SK-N-DZ (cell line): ENCODE measurements around the gene TFPI2.

Source experiments
- DNase-seq: peaks from one replicate; pipeline ENCODE4 v3.0.0-alpha.2; 2015; ENCODE audit warnings: low spot score

Gene TFPI2

DNA sequence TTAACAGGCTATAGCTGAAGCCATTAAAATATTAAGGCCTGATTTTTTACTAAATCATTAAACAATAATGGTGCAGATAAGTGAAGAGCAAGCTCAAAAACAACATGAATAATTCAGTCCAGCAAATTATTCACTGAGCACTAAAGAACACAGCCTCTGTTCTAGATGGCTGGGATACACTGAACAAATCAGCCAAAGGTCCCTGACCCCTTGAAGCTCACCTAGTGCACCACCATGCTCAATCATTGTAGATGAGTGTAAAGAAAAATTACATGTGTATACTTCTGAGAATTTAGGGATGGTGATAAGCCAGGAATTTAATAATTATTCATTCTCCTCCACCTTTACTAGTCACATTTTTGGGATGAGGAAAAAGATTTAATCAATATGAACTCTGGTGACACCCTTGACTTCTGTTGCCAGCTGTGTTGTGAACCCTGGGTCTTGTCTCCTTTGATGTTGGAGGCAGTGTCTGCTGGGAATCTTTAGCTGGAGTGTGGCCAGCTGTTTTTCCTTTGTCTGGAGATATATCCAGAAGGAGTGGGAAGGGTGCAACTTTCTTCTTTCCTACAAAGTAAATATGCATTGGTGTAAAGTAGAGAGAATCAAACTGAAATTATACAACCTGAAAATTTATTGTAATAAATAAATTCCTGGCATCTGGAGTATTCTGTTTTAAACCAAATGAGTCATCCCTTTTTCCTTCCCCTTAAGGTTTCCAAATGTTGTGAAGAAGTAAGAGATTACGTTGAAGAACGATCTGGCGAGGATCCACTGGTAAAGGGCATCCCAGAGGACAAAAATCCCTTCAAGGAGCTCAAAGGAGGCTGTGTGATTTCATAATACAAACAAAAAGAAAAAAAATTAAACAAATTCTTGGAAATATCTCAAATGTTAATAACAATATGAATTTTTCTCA is 19.8 kb upstream of the TFPI2 start:
- DNase-seq, result no peak

DNA sequence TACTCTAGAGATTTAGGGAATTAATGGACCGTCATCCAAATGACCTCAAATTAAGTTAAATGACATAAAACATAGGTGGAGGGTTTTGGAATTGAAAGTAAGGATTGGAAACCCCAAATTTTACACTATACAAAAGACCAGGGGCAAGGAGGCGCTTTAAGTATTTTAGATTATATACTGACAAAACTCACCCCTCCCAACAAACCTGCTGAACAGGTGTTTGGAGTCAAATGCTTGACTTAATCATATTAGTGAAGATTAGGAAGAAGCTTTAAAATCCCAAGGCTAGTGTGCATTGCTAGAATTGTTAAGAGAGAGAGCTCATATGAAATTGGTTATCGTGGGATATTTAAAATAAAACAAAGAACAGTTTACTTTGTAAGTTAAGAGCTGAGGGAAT is 15.7 kb upstream of the TFPI2 start, which contains the start of gene GNGT1:
TSS of gene GNGT1 (plus strand) at position 301 of the 400 bp plus-strand sequence. CDS start 180 bp downstream, outside the sequence.
- no peak for DNase-seq

DNA sequence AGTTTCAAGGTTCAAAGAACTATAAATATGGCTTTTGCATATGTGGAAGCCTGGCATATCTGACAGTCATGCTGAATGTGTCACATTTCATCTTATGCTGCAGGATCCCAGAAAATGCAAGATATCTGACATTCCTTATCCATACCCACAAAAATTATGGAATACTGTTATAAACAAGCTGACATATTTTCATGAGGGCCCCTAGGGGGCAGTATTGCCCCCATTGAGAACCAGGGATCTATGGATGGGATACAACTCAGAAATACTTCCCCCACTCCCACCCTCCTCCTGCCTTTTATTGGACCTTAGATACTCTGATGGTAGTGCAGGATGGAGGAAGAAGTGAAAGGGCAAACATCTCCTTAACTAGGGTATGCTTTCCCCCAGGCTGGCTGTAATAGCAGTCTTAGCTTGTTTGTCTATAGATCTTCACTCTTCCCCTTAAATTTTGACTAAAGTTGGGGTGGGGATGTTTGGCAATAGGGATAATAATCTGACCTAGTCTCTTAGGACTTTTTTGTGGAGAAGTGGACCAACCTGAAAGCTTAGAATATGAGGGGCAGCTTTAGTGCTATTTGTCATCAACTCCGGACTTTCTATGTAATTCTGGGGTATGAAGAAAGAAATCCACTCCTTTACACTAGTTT is 12.3 kb upstream of the TFPI2 start:
- peak; percentile 28 for DNase-seq

DNA sequence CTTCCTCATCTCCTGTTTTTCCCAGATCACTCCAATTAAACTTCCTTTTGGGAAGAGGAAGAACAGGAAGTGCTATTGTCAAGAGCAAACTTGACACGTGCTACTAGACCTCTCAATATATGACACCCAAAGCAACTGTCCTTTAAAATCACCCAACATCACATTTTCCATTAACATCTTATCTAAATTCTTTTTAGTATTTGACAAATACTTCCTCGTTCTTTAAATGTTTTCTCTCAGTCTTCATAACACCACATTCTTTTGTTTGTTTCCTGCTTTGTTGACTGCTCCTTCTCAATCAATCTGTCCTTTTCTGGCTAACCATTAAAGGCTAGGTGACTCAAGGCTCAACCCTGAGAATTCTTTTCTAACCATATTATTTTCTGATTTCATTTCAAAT is 7.1 kb upstream of the TFPI2 start:
- no peak for DNase-seq

DNA sequence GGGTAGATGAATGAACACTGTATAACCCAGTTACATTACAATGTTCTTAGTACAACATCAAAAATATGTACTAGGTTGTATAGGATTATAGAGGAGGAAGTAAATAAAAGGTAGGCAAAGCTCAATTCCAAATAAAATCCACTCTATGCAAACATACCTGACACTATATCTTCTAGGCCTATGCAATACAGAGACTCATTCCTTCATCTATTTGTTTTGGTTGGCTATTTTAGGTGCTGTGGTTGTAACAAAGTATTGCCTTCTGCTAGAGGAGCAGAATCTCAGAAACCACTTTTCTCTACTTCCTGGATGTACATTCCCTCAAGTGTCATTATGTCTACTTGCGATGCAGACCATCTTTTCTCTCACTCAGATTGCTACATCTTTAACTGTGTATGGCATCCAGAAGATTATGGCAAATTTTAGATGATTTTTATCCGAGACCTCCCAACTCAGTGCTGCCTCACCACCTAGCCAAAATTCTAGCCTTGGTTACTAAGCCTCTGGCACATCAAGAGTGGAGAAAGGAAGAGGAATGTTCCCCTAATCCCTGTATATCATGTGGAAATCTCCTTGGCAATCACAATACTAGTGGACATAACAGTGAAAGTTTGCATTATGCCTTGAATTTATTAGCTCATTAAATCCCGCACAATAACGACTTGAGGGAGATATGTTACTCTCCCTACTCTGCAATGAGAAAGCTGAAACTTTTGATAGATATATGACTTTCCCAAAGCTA is 5.5 kb upstream of the TFPI2 start:
- no peak for DNase-seq

DNA sequence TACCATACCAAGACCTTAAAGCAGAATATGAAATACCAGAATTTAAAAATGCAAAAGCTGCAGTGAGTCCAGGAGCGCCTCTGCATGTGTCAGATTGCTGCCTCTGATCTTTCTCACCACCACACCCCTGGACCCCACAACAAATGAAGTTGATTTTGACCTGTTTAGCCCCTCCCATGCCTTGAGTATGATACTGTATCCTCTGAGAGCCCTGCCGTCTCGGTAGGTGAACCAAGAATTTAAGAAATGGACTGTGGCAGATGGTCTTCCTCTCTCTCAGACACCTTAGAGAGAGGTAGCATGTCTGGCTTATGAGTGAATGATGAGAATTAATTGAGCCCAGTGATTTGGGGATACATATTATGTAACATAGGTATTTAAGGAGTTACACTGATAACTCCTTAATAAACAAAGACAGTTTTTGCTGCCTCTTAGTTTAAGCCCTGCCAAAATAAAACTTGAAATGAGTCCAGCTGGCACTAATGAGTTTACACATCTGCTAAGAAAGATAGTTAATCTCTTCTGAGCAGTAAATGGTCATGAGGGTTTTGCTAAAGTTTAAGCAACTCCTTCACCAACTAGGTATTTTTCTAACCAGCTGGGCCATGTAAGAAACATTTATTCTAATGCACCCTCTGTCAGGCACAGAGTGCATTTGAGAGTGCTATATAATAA is 4.5 kb upstream of the TFPI2 start:
- DNase-seq, result no peak

DNA sequence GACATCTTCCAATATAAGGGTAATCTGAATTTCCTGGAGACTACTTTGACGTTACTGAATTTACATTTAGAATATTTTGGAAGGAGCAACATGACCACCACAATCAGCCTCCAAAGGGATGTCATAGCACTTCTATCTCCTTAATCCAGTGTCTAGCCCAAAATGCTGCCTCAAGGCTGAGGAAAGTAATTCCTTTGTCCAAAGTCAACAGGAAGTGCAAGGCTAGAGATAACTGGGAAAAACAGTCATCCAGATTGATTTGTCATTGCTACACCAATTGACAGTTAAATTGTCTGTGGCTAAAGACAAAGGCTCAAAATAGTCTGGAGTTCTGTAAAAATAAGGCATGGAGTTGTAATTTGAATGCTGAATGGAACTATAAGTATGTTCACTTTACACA is 3.9 kb upstream of the TFPI2 start:
- DNase-seq, result no peak

DNA sequence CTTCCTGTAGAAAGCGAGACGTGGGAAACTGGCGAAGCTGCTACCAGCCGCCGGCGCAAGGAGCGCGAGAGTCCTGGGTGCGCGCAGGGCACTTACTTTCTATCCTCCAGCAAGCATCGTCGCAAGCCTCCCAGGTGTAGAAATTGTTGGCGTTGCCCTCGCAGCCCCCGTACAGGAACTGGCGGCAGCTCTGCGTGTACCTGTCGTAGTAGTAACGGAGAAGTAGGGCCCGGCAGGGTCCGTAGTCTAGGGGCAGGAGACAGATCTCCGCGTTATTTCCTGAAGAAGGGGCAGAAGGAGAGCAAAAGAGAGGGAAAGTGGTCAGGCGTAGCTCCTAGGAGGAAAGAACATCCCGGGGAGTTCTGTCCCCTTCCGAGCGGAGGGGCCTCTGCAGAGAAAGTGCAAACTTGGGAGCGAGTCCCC is 501 bp downstream of the TFPI2 start:
- peak; percentile 15 for DNase-seq

DNA sequence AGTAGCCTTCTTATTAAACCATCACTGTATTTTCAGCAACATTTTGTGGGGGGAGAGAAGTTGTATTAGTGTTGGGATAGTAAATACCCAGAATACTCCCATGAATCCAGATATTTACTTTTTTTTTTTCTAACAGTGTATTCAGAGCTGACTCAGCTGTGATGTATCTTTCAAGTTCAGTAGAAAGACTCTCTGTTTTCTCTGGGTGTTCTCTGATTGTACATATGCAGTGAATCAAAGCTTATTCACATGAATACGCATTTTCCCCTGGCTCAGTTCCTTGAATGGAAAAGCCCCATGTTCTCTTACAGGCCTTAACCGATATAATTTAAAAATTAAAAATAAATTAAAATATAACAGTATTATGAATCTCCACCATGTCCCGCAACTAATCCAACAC is 1.3 kb downstream of the TFPI2 start:
- DNase-seq, result no peak

DNA sequence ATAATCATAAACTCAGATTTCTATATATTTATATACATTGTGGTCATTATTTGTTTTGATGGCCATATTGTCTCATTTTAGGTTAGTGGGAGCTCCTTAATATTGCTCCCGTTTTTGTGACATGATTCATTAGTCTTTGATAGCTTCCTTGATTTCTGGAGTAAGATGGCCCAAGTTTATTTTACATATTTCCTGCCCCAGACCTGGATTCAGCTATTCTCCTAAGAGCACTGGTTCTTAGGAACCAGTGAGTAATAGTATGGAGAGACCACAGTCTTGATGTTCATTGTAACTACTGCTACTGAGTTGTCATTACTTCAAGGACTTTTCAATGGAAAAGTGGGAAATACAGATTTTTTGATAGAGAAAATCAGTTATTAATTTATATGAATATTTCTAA is 6.0 kb downstream of the TFPI2 start:
- DNase-seq, result no peak

DNA sequence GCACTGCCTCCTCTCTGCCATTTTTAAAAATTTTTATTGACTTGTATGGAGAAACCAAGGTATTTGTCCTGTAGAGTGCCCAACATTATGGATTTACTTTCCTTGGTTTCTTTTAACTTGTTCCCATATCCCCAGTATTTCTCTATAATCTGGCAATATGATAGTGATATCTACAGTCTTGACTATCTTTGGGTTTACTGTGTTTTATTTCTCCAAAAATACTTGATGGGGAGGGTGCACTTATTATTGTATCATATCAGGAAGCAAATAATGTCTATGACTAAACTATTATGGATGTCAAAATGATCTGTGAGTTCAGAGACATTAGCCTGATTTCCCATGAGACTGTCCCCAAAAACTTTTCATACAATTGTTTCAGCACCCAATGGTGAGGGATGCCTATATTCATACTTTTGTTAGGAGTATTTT is 6.6 kb downstream of the TFPI2 start:
- DNase-seq, result no peak

DNA sequence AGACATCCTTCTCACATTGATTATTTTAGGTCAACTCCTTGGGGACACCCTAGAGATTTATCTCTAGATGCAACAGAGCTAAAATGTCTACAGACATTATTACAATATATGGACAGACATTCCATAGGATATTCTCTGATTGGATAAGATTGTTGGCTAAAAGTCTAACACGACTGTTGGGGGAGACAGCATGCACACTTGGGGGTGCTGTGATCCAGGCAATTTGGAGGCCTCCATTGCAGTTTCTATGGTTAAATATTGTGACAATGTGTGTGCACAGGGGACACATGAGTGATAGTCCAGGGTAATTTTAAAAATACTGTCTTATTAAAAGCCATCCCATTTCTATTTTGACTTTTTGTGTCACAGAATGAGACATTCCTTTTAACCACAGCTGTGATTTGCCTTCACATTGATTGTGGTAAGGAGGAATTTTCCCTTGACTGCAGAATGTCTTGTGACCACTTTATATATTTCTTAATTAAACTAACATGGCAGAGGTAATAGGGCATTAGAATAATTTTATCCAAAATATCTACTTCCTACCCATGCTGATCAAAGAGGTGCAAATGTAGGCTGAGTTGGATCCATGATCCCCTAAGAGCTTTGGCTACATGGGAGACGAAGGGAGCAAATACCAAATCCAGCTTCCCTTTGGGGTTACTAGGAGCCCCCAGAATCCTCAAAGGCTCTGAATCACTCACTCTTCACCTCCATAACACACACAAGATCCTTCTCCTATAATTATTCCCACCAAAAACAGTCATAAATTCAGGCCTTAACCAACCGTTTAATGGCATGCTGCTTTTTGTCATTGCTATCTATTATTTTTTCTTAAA is 7.3 kb downstream of the TFPI2 start:
- no peak for DNase-seq

DNA sequence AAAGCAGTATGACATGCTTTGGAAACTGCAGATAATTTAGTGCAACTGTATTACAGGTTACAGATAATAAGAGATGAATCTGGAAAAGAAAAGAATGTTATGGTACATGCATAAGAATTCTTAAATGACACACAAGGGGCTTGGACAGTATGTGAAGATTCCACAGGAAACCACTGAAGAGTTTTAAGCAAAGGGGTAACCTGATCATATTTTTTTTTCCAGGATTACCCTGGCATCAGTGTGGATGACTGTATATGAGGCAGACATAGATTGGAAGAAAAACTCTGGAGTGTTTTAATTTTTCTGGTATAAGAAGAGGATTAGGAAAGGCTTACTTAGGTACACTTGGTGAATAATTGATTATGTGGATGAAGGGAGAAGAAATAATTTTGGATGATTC is 8.1 kb downstream of the TFPI2 start:
- DNase-seq, result no peak

DNA sequence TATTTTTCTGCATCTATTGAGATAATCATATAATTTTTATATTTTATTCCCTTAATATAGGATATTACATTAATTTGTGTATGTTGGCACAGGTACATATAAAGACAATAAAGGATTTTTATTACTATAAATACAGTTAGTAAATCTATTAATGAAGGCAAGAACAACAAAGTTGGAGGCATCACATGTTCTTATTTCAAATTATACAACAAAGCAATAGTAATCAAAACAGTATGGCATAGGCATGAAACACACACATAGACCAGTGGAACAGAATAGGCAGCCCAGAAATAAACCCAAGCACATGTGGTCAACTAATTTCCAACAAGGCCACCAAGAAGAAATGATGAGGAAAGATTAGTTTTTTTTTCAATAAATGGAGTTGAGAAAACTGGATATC is 11.2 kb downstream of the TFPI2 start:
- DNase-seq, result no peak

DNA sequence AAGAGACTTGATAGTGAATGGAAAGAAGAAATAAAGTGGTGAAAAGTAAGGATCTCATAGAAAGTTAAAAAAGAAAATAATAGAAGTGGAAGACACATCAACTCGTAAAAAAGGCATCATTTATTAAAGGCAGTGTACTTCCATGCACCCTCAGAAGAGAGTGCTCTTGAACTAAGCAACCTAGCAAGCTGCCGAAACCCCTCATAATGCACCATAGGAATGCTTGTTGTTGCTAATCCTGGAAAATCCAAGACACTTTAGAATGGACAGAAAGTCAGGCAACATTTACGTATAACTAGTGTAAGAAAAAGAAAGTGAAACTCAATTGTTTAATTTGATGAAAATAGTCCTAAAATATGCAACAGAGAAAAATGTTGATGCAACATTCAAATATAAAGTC is 12.8 kb downstream of the TFPI2 start:
- DNase-seq, result no peak

DNA sequence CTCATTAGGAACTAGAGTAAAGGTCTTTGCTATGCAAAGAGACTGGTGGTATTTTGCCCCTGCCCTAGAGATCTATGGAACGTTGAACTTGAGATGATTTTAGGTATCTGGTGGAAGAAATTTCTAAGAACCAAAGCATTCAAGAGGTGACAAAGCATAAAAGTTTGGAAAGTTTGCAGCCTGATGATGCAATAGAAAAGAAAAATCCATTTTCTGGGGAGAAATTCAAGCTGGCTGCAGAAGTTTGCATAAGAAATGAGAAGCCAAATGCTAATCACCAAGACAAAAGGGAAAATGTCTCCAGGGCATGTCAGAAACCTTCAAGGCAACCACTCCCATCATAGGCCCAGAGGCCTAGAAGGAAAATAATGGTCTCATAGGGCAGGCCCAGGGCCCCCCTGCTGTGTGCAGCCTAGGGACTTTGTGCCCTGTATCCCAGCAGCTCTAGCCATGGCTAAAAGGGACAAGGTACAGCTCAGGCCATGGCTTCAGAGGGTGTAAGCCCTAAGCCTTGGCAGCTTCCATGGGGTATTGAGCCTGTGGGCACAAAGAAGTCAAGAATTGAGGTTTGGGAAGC is 16.5 kb downstream of the TFPI2 start:
- DNase-seq, result no peak

DNA sequence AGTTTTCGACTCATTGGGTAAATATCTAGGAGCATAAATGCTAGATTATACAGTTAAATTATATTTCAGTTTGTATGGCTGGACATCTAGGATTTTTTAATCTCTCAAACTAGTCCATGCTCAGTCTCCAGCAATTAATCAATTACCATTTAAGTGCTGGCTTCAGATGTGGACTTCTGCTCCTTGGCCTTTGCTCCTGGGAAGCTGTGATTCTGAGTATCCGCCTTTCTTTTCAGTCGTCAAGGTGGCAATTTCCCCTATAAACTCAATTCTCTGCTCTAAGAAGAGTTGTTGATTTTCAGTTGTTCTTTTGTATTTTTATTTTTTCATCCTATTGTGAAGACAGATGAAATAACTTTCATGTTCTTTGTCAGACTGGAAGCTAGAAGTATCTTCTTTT is 23.7 kb downstream of the TFPI2 start:
- DNase-seq, result no peak

DNA sequence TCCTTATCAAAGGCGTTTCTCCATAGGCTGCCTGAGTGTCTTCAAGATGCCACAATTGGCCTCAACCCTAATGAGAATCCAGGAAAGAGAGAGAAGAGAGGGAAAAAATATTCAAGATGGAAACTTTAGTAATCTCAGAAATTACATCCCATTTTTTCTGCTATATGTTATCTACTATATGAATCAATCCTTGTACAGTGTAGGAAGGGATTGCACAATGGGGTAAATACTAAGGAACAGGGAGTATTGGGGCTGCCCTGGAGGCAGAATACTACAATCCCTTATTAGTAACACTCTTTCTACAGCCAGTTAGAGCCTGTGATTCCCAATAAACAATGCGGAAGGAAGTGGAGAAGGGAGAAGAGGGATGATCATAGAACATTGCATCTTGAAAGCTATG is 27.9 kb downstream of the TFPI2 start:
- no peak for DNase-seq

DNA sequence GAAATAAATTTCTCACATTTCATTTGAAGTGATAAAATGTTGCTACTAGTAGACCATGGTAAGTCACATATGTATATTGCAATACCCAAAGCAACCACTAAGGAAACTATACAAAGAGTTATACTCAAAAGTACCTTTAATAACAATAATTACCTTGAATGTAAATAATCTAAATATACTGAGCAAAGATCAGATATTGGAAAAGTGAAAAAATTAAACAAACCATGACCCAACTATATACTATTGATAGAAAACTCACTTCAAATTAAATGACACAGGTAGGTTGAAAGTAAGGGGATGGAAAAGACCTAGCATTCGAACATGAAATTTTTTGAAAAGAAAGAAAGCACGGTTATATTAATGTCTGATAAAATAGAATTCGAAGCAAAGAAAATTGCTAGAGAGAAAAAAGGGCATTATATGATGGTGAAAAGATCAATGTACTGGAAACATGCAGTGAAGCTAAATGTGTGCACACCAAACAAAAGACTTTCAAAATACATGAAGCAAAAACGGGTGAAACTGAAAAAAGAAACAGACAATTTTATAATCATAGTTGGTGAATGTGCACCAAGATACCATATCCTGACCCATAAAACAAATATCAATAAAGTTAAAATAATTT is 29.1 kb downstream of the TFPI2 start:
- no peak for DNase-seq

DNA sequence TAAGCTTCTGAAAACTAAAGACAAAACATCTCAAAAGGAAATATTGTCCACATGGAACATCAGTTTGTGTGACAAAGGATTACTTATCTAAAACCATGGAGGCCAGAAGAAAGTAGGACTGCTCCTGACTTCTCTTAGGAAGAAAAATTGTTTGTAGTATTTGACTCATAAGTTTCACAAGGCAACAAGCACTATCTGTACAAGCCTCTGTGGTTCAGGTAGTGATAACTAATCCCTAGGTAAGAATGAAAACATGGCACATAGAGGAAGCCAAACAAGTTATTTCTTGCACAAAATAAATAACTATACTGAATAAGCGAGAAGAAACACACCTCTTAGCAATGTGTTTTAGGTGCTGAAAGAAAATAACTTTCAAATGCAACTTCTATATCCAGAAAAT is 30.3 kb downstream of the TFPI2 start:
- DNase-seq, result no peak
